ENCODE measurements around the gene ADGRA1.

GRCh38 chr10:133068111-133069032, 19.4 kb upstream of the ADGRA1 start:
- TF ChIP-seq POLR2A (IDR thresholded peaks at IDR 0.05; ENCODE audit: low read depth, low read length) (no peak), CTCF (IDR thresholded peaks at IDR 0.05; ENCODE audit: extremely low read depth in 1 of 2, insufficient read depth in 1 of 2, low read depth in 1 of 2, low read length in 2 of 2) (no peak), MYC (IDR thresholded peaks at IDR 0.05; ENCODE audit: low read depth, low read length) (no peak), EZH2 (IDR thresholded peaks at IDR 0.05; ENCODE audit: borderline replicate concordance, low read depth, low read length, severe bottlenecking) (no peak), GATA2 (IDR thresholded peaks at IDR 0.05; ENCODE audit: insufficient read depth, insufficient read length, low read depth, low read length) (no peak), POLR2AphosphoS5 (IDR thresholded peaks at IDR 0.05; ENCODE audit: insufficient read depth, low read depth, low read length) (no peak)
